Parathyroid adenoma (tissue), 2 donors: Measurements from ENCODE around the gene STRN.
"Not testable (repeated sequence)": the region's sequence is repeated elsewhere in the genome, so short reads cannot be mapped to it uniquely, and the experiment has no call there.

Source experiments
- H2AFZ ChIP-seq: fragments of 300-600 bp; sonication (generic); one replicate; pipeline ENCODE4 v1.7.0; 2017; ENCODE audit warnings: antibody characterized with exemption, mild to moderate bottlenecking
- H3K27ac ChIP-seq: fragments of 300-600 bp; sonication (generic); one replicate; pipeline ENCODE4 v1.7.0; 2017
- H3K27me3 ChIP-seq: fragments of 300-600 bp; sonication (generic); one replicate; pipeline ENCODE4 v1.7.0; 2017; ENCODE audit warnings: low read length; ENCODE audit not compliant: control insufficient read depth, insufficient read depth
- H3K36me3 ChIP-seq: fragments of 300-600 bp; sonication (generic); one replicate; pipeline ENCODE4 v1.7.0; 2017; ENCODE audit warnings: low read length; ENCODE audit not compliant: control insufficient read depth, insufficient read depth
- H3K4me1 ChIP-seq: fragments of 300-600 bp; sonication (generic); one replicate; pipeline ENCODE4 v1.7.0; 2017; ENCODE audit warnings: control low read depth
- H3K4me2 ChIP-seq: fragments of 300-600 bp; sonication (generic); one replicate; pipeline ENCODE4 v1.7.0; 2017; ENCODE audit warnings: low read length
- H3K4me3 ChIP-seq: fragments of 300-600 bp; sonication (generic); one replicate; pipeline ENCODE4 v1.7.0; 2017; ENCODE audit warnings: low read depth, low read length
- H3K79me2 ChIP-seq: fragments of 300-600 bp; sonication (generic); one replicate; pipeline ENCODE4 v1.7.0; 2017; ENCODE audit warnings: control low read depth
- H3K9ac ChIP-seq: fragments of 300-600 bp; sonication (generic); one replicate; pipeline ENCODE4 v1.7.0; 2017; ENCODE audit warnings: mild to moderate bottlenecking
- H3K9me3 ChIP-seq: fragments of 300-600 bp; sonication (generic); one replicate; pipeline ENCODE4 v1.7.0; 2017; ENCODE audit warnings: low read length; ENCODE audit not compliant: control insufficient read depth
- CTCF ChIP-seq: fragments of 300-600 bp; sonication (generic); IDR thresholded peaks from one replicate; pipeline ENCODE4 v1.7.0; 2017; ENCODE audit warnings: antibody characterized with exemption, mild to moderate bottlenecking
- donor health status: primary hyperparathyroidism.

Gene STRN

GRCh38 chr2:36906277-36906676 is 60.1 kb downstream of the STRN start:
- no peaks in the 10 kb centered on the region for H3K27me3 ChIP-seq
- TF ChIP-seq CTCF, result no peak
- H3K4me3 ChIP-seq, result no peak overlapping the region
- no peaks in the 10 kb centered on the region for H3K36me3 ChIP-seq
- H3K79me2 ChIP-seq, result no peaks in the 10 kb centered on the region
- H3K4me1 ChIP-seq, result no peaks in the 10 kb centered on the region
- H3K27ac ChIP-seq, result no peak overlapping the region
- H3K9ac ChIP-seq, result no peak overlapping the region
- H3K9me3 ChIP-seq, result no peaks in the 10 kb centered on the region
- H3K4me2 ChIP-seq, result no peak overlapping the region
- H2AFZ ChIP-seq, result no peak overlapping the region

- H3K27me3 ChIP-seq, result no peaks in the 10 kb centered on the region
- H3K9ac ChIP-seq, result no peak overlapping the region
- H3K27ac ChIP-seq, result no peak overlapping the region
- no peaks in the 10 kb centered on the region for H3K4me1 ChIP-seq
- H3K36me3 ChIP-seq, result no peaks in the 10 kb centered on the region
- TF ChIP-seq CTCF, result no peak
- H3K4me2 ChIP-seq, result no peak overlapping the region
- H3K9me3 ChIP-seq, result no peaks in the 10 kb centered on the region
- no peak overlapping the region for H3K4me3 ChIP-seq
- no peak overlapping the region for H2AFZ ChIP-seq
- H3K79me2 ChIP-seq, result no peaks in the 10 kb centered on the region
These were observed 61.7 kb downstream of the STRN start for GRCh38 chr2:36904636-36905035.

- Histone ChIP-seq H3K4me3 (no peak overlapping the region), H2AFZ (no peak overlapping the region), H3K4me1 (no peaks in the 10 kb centered on the region), H3K9me3 (no peaks in the 10 kb centered on the region), H3K27ac (no peak overlapping the region), H3K27me3 (no peaks in the 10 kb centered on the region), H3K4me2 (no peak overlapping the region), H3K36me3 (no peaks in the 10 kb centered on the region), H3K9ac (no peak overlapping the region), H3K79me2 (no peaks in the 10 kb centered on the region)
- no peak for TF ChIP-seq CTCF
These were observed 63.8 kb downstream of the STRN start for GRCh38 chr2:36902385-36903120.

GRCh38 chr2:36892805-36893204 is 73.5 kb downstream of the STRN start:
- Histone ChIP-seq H3K9ac (no peak overlapping the region), H3K27me3 (no peaks in the 10 kb centered on the region), H2AFZ (no peak overlapping the region), H3K36me3 (no peaks in the 10 kb centered on the region), H3K4me1 (no peaks in the 10 kb centered on the region), H3K27ac (no peak overlapping the region), H3K4me2 (no peak overlapping the region), H3K9me3 (no peaks in the 10 kb centered on the region), H3K4me3 (no peak overlapping the region), H3K79me2 (no peaks in the 10 kb centered on the region)
- TF ChIP-seq CTCF, result no peak

- no peaks in the 10 kb centered on the region for H3K9me3 ChIP-seq
- H3K9ac ChIP-seq, result no peak overlapping the region
- H3K4me1 ChIP-seq, result no peaks in the 10 kb centered on the region
- no peak overlapping the region for H2AFZ ChIP-seq
- H3K36me3 ChIP-seq, result no peaks in the 10 kb centered on the region
- H3K27ac ChIP-seq, result no peak overlapping the region
- H3K79me2 ChIP-seq, result no peaks in the 10 kb centered on the region
- H3K4me3 ChIP-seq, result no peak overlapping the region
- no peak overlapping the region for H3K4me2 ChIP-seq
- no peaks in the 10 kb centered on the region for H3K27me3 ChIP-seq
- TF ChIP-seq CTCF, result no peak
These were observed 76.5 kb downstream of the STRN start for GRCh38 chr2:36889795-36890194.

GRCh38 chr2:36887095-36887494 is 79.2 kb downstream of the STRN start:
- H3K36me3 ChIP-seq, H3K9me3 ChIP-seq, H3K27me3 ChIP-seq: not testable (repeated sequence)

More at GRCh38 chr2:36887095-36887494, 79.2 kb downstream of the STRN start:
- not testable (repeated sequence) for H3K27ac ChIP-seq, H3K4me3 ChIP-seq, H3K79me2 ChIP-seq, H2AFZ ChIP-seq, H3K9ac ChIP-seq, H3K4me2 ChIP-seq, H3K4me1 ChIP-seq
